Pancreas (tissue), 10 donors: ENCODE results near the gene WDR33. TPM values are rescaled to one million over a fixed set of nuclear protein-coding genes. Genes with fewer than 3 reads are reported as not detected.
"Not testable (repeated sequence)": the region's sequence is repeated elsewhere in the genome, so short reads cannot be mapped to it uniquely, and the experiment has no call there.

Source experiments
- ATAC-seq, 4 donors: fragments of 200-7000 bp; cut with Tn5 transposase; one replicate each; pipeline versions ENCODE4 v1.8.0 to v1.9.1; 2020; ENCODE audit warnings: mild to moderate bottlenecking in 4 of 4, moderate library complexity in 4 of 4
- DNase-seq, 6 donors: peaks; one replicate each; pipeline ENCODE4 v3.0.0-alpha.2; 2020
- FAIRE-seq: peaks from 2 replicates; lab custom pipeline; 2012; peaks lifted over from hg19 to GRCh38; lab: Jason Lieb, UNC
- H3K27ac ChIP-seq, 4 donors: fragments of 200-600 bp; sonication (generic); 1 replicate in 3 of 4; 2 replicates in 1 of 4; pipeline versions ENCODE4 v1.5.0 to v1.8.0; 2020
- H3K27me3 ChIP-seq, 4 donors: fragments of 200-600 bp; one replicate each; pipeline ENCODE4 v1.8.0; 2021
- H3K36me3 ChIP-seq, 3 donors: fragments of 200-600 bp; sonication (generic) in 1 of 3; one replicate each; pipeline versions ENCODE4 v1.5.0 to v1.8.0; 2020 to 2021
- H3K4me1 ChIP-seq, 3 donors: fragments of 200-600 bp; one replicate each; pipeline ENCODE4 v1.8.0; 2021
- H3K4me3 ChIP-seq, 4 donors: fragments of 200-600 bp; sonication (generic) in 2 of 4; one replicate each; pipeline versions ENCODE4 v1.5.0 to v1.8.0; 2020 to 2021
- H3K9me3 ChIP-seq, 4 donors: fragments of 200-600 bp; one replicate each; pipeline ENCODE4 v1.8.0; 2021
- CTCF ChIP-seq, 4 donors: fragments of 200-600 bp; sonication (generic) in 3 of 4; IDR thresholded peaks; one replicate each; pipeline versions ENCODE4 v1.5.0 to v1.8.0; 2021; ENCODE audit warnings: antibody characterized with exemption in 4 of 4
- WGBS, 2 donors: extraction: QIAGEN DNeasy Blood & Tissue Kit; methylation state at CpG; one replicate each; pipeline ENCODE4 v1.1.7; 2013; 5-methylcytosine and 5-hydroxymethylcytosine counted together
- intact Hi-C, 3 donors: fragments of 100-400 bp; cut with DNase I; formaldehyde crosslinking; loops; one replicate each; pipeline versions ENCODE4 v1.11.1 to v1.14.2; 2022
- polyA plus RNA-seq, 2 donors: library from polyadenylated mRNA; stranded (reverse); fragments of 200-250 nt; gene quantifications; one replicate each; pipeline ENCODE4 v1.2.3, GENCODE V29; 2013
- total RNA-seq, 6 donors: library from RNA; stranded (reverse); fragmentation: NEBNext Ultra II Directional in 4 of 6; extraction: Animal tissue kit (Norgen Biotek cat#: 25700) in 4 of 6; gene quantifications; one replicate each; pipeline versions ENCODE4 v1.2.1 to v1.2.4, GENCODE V29; 2021 to 2023
- donor health status: healthy with polysubstance abuse.
- donor health status: DM: no; HTN: no; CAD: no; lungs with moderate emphysema.
- donor health status: DM: no; HTN: no; CAD: no.
- donor health status: control.
- donor health status: control.
- donor health status: Bipolar disorder and iron deficiency.
- donor health status: DM: yes; HTN: yes; CAD: no.
- donor health status: DM: no; HTN: no; CAD: no.
- donor health status: DM: no; HTN: no; CAD: no.
- donor health status: DM: yes; HTN: yes; CAD: no.

Gene WDR33
- total and polyA plus RNA-seq, 8 donors = 8.9 to 29.6 (median 17.7) TPM

GRCh38 chr2:127799926-127800325 lies 11.0 kb downstream of the WDR33 start:
- DNase-seq (no peak), FAIRE-seq (no peak), ATAC-seq (no peak)
- Histone ChIP-seq H3K36me3 (no peaks in the 10 kb centered on the region), H3K27ac (no peak overlapping the region), H3K4me1 (no peaks in the 10 kb centered on the region), H3K9me3 (no peaks in the 10 kb centered on the region), H3K27me3 (no peaks in the 10 kb centered on the region), H3K4me3 (no peak overlapping the region)
- intact Hi-C loops = no loop called here
- WGBS, 2 donors = 71 to 95% methylated on average over 3 of the region's 3 CpGs
- TF ChIP-seq CTCF (IDR thresholded peaks at IDR 0.05) = no peak

GRCh38 chr2:127796389-127796788 lies 14.6 kb downstream of the WDR33 start:
- Histone ChIP-seq H3K4me3 (no peak overlapping the region), H3K36me3 (no peaks in the 10 kb centered on the region), H3K4me1 (no peaks in the 10 kb centered on the region), H3K27ac (no peak overlapping the region), H3K27me3 (no peaks in the 10 kb centered on the region), H3K9me3 (no peaks in the 10 kb centered on the region)
- FAIRE-seq (no peak), ATAC-seq (no peak), DNase-seq (no peak)
- TF ChIP-seq CTCF (IDR thresholded peaks at IDR 0.05) = no peak
- intact Hi-C loops = no loop called here
- 83 to 100% methylated on average over 2 of the region's 2 CpGs for WGBS, 2 donors

GRCh38 chr2:127794901-127795300 lies 16.1 kb downstream of the WDR33 start:
- H3K36me3 ChIP-seq, FAIRE-seq, H3K4me3 ChIP-seq, ATAC-seq, DNase-seq, H3K9me3 ChIP-seq, H3K27ac ChIP-seq, H3K4me1 ChIP-seq, intact Hi-C loops, H3K27me3 ChIP-seq: not testable (repeated sequence)
- WGBS, 2 donors = 87 to 92% methylated on average over 6 of the region's 6 CpGs

GRCh38 chr2:127792805-127793204 lies 18.2 kb downstream of the WDR33 start:
- H3K27ac ChIP-seq = no peak overlapping the region
- FAIRE-seq (no peak), DNase-seq (no peak), ATAC-seq (no peak)
- H3K4me3 ChIP-seq = no peak overlapping the region
- intact Hi-C loops = no loop called here
- WGBS, 2 donors = 88 to 93% methylated on average over 4 of the region's 4 CpGs
- no peaks in the 10 kb centered on the region for H3K9me3 ChIP-seq
- no peaks in the 10 kb centered on the region for H3K4me1 ChIP-seq
- no peaks in the 10 kb centered on the region for H3K27me3 ChIP-seq
- H3K36me3 ChIP-seq = no peaks in the 10 kb centered on the region
- TF ChIP-seq CTCF (IDR thresholded peaks at IDR 0.05) = no peak

- H3K27me3 ChIP-seq = no peaks in the 10 kb centered on the region
- H3K4me3 ChIP-seq = no peak overlapping the region
- H3K9me3 ChIP-seq = no peaks in the 10 kb centered on the region
- H3K36me3 ChIP-seq = no peaks in the 10 kb centered on the region
- intact Hi-C loops = no loop called here
- peak in 1 of 4 donors; percentile 18 for ATAC-seq
- no peak overlapping the region for H3K27ac ChIP-seq
- FAIRE-seq = no peak
- H3K4me1 ChIP-seq = no peaks in the 10 kb centered on the region
- no peak for TF ChIP-seq CTCF (IDR thresholded peaks at IDR 0.05)
- 89 to 90% methylated on average over 8 of the region's 8 CpGs for WGBS, 2 donors
- DNase-seq = no peak
Measured at GRCh38 chr2:127790694-127791529, 20.1 kb downstream of the WDR33 start.
